Measurements from ENCODE around the gene FLNB. TPM values are rescaled to one million over a fixed set of nuclear protein-coding genes. Genes with fewer than 3 reads are reported as not detected.

The FLNB gene
- total RNA-seq, 1 donor from 2014 or later = 521 TPM

- no peak overlapping the region for H3K4me3 ChIP-seq (ENCODE audit: insufficient read depth, low read depth, low read length)
- H3K36me3 ChIP-seq (ENCODE audit: insufficient read depth, low read length) = peaks cover 33% of the 10 kb centered on the region
- Mint-ChIP-seq H3K36me3 (ENCODE audit: low read depth, unreplicated experiment) (peaks cover 28% of the 10 kb centered on the region), H3K9me3 (ENCODE audit: unreplicated experiment) (no peaks in the 10 kb centered on the region), H3K4me1 (ENCODE audit: low read depth, unreplicated experiment) (peaks cover 16% of the 10 kb centered on the region), H3K4me3 (ENCODE audit: unreplicated experiment) (no peak overlapping the region), H3K27me3 (ENCODE audit: low read depth, unreplicated experiment) (no peaks in the 10 kb centered on the region), H3K27ac (ENCODE audit: unreplicated experiment) (peak overlapping the region; percentile 58)
- peak overlapping the region; percentile 31 for H3K27ac ChIP-seq (ENCODE audit: low read depth, low read length)
- H4K20me1 ChIP-seq (ENCODE audit: insufficient read depth, low read length) = peaks cover 32% of the 10 kb centered on the region
- no peaks in the 10 kb centered on the region for H3K27me3 ChIP-seq (ENCODE audit: insufficient read depth, low read length)
- no peak for FAIRE-seq
- peaks cover 55% of the 10 kb centered on the region for H3K79me2 ChIP-seq (ENCODE audit: insufficient read depth, low read length)
- H2AFZ ChIP-seq (ENCODE audit: low read depth, low read length) = no peak overlapping the region
- no peak overlapping the region for H3K4me2 ChIP-seq (ENCODE audit: low read length)
- no peak for DNase-seq (ENCODE audit: low read depth)
- H3K9ac ChIP-seq (ENCODE audit: low read length) = no peak overlapping the region
- H3K4me1 ChIP-seq (ENCODE audit: insufficient read depth, low read length) = peaks cover 5% of the 10 kb centered on the region
- TF ChIP-seq, protein P1, sequence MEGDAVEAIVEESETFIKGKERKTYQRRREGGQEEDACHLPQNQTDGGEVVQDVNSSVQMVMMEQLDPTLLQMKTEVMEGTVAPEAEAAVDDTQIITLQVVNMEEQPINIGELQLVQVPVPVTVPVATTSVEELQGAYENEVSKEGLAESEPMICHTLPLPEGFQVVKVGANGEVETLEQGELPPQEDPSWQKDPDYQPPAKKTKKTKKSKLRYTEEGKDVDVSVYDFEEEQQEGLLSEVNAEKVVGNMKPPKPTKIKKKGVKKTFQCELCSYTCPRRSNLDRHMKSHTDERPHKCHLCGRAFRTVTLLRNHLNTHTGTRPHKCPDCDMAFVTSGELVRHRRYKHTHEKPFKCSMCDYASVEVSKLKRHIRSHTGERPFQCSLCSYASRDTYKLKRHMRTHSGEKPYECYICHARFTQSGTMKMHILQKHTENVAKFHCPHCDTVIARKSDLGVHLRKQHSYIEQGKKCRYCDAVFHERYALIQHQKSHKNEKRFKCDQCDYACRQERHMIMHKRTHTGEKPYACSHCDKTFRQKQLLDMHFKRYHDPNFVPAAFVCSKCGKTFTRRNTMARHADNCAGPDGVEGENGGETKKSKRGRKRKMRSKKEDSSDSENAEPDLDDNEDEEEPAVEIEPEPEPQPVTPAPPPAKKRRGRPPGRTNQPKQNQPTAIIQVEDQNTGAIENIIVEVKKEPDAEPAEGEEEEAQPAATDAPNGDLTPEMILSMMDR (IDR thresholded peaks at IDR 0.05; ENCODE audit: insufficient read depth, low read depth, low read length) = no peak
- no peak for TF ChIP-seq EZH2 (IDR thresholded peaks at IDR 0.05; ENCODE audit: insufficient read depth, low read length)
- no peaks in the 10 kb centered on the region for H3K9me3 ChIP-seq (ENCODE audit: insufficient read depth, low read depth, low read length)
Measured at GRCh38 chr3:58094657-58095056, 86.4 kb downstream of the FLNB start.

GRCh38 chr3:58095603-58096138, 87.4 kb downstream of the FLNB start:
- H4K20me1 ChIP-seq (ENCODE audit: insufficient read depth, low read length) = peaks cover 36% of the 10 kb centered on the region
- FAIRE-seq (no peak), DNase-seq (ENCODE audit: low read depth) (no peak)
- H3K9me3 ChIP-seq (ENCODE audit: insufficient read depth, low read depth, low read length) = no peaks in the 10 kb centered on the region
- H3K36me3 ChIP-seq (ENCODE audit: insufficient read depth, low read length) = peaks cover 40% of the 10 kb centered on the region
- H3K9ac ChIP-seq (ENCODE audit: low read length) = no peak overlapping the region
- H2AFZ ChIP-seq (ENCODE audit: low read depth, low read length) = no peak overlapping the region
- H3K27ac ChIP-seq (ENCODE audit: low read depth, low read length) = no peak overlapping the region
- Mint-ChIP-seq H3K4me1 (ENCODE audit: low read depth, unreplicated experiment) (peaks cover 16% of the 10 kb centered on the region), H3K9me3 (ENCODE audit: unreplicated experiment) (no peaks in the 10 kb centered on the region), H3K36me3 (ENCODE audit: low read depth, unreplicated experiment) (peaks cover 28% of the 10 kb centered on the region), H3K27ac (ENCODE audit: unreplicated experiment) (peak overlapping the region; percentile 20), H3K27me3 (ENCODE audit: low read depth, unreplicated experiment) (no peaks in the 10 kb centered on the region), H3K4me3 (ENCODE audit: unreplicated experiment) (no peak overlapping the region)
- H3K4me2 ChIP-seq (ENCODE audit: low read length) = no peak overlapping the region
- H3K4me3 ChIP-seq (ENCODE audit: insufficient read depth, low read depth, low read length) = no peak overlapping the region
- H3K79me2 ChIP-seq (ENCODE audit: insufficient read depth, low read length) = peaks cover 45% of the 10 kb centered on the region
- TF ChIP-seq, protein P1 (IDR thresholded peaks at IDR 0.05; ENCODE audit: insufficient read depth, low read depth, low read length) = no peak
- no peak for TF ChIP-seq EZH2 (IDR thresholded peaks at IDR 0.05; ENCODE audit: insufficient read depth, low read length)
- peaks cover 5% of the 10 kb centered on the region for H3K4me1 ChIP-seq (ENCODE audit: insufficient read depth, low read length)
- H3K27me3 ChIP-seq (ENCODE audit: insufficient read depth, low read length) = no peaks in the 10 kb centered on the region

- Histone ChIP-seq H3K4me2 (ENCODE audit: low read length) (no peak overlapping the region), H3K4me3 (ENCODE audit: insufficient read depth, low read depth, low read length) (no peak overlapping the region), H4K20me1 (ENCODE audit: insufficient read depth, low read length) (peaks cover 47% of the 10 kb centered on the region), H3K36me3 (ENCODE audit: insufficient read depth, low read length) (peaks cover 62% of the 10 kb centered on the region), H2AFZ (ENCODE audit: low read depth, low read length) (no peak overlapping the region), H3K9me3 (ENCODE audit: insufficient read depth, low read depth, low read length) (no peaks in the 10 kb centered on the region), H3K9ac (ENCODE audit: low read length) (no peak overlapping the region), H3K27me3 (ENCODE audit: insufficient read depth, low read length) (no peaks in the 10 kb centered on the region), H3K27ac (ENCODE audit: low read depth, low read length) (no peak overlapping the region), H3K4me1 (ENCODE audit: insufficient read depth, low read length) (peaks cover 4% of the 10 kb centered on the region), H3K79me2 (ENCODE audit: insufficient read depth, low read length) (peaks cover 20% of the 10 kb centered on the region)
- Mint-ChIP-seq H3K27me3 (ENCODE audit: low read depth, unreplicated experiment) (no peaks in the 10 kb centered on the region), H3K4me1 (ENCODE audit: low read depth, unreplicated experiment) (peaks cover 25% of the 10 kb centered on the region), H3K4me3 (ENCODE audit: unreplicated experiment) (no peak overlapping the region), H3K9me3 (ENCODE audit: unreplicated experiment) (no peaks in the 10 kb centered on the region), H3K27ac (ENCODE audit: unreplicated experiment) (no peak overlapping the region), H3K36me3 (ENCODE audit: low read depth, unreplicated experiment) (peaks cover 34% of the 10 kb centered on the region)
- DNase-seq (ENCODE audit: low read depth) (no peak), FAIRE-seq (no peak)
- TF ChIP-seq, protein P1 (IDR thresholded peaks at IDR 0.05; ENCODE audit: insufficient read depth, low read depth, low read length) = no peak
- TF ChIP-seq EZH2 (IDR thresholded peaks at IDR 0.05; ENCODE audit: insufficient read depth, low read length) = no peak
Measured at GRCh38 chr3:58098531-58098930, 90.3 kb downstream of the FLNB start.
